Motor neuron (in vitro differentiated cells): Measurements from ENCODE around the gene RTEL1. TPM values are rescaled to one million over a fixed set of nuclear protein-coding genes. Genes with fewer than 3 reads are reported as not detected.
"Not testable (repeated sequence)": the region's sequence is repeated elsewhere in the genome, so short reads cannot be mapped to it uniquely, and the experiment has no call there.

Source experiments
- ATAC-seq, 8 experiments: fragments of 200-7000 bp; cut with Tn5 transposase; replicated peaks in 6 of 8; 2 replicates each; pipeline ENCODE4 v1.8.0; 2021; ENCODE audit warnings: mild to moderate bottlenecking in 8 of 8, moderate library complexity in 8 of 8
- H3K27ac ChIP-seq, 2 donors: fragments of 250-450 bp; sonication (Bioruptor Pico); 2 replicates each; pipeline ENCODE4 v1.9.0; 2021; ENCODE audit warnings: antibody characterized with exemption in 2 of 2, mild to moderate bottlenecking in 2 of 2, moderate library complexity in 1 of 2
- H3K4me1 ChIP-seq, 2 donors: fragments of 250-450 bp; sonication (Bioruptor Pico); replicated peaks in 1 of 2; 2 replicates each; pipeline ENCODE4 v1.6.1; 2021; ENCODE audit warnings: antibody characterized with exemption in 2 of 2, mild to moderate bottlenecking in 2 of 2, moderate library complexity in 1 of 2
- H3K4me3 ChIP-seq, 5 donors: fragments of 250-450 bp; sonication (Bioruptor Pico); 2 replicates each; pipeline ENCODE4 v1.9.0; 2021; ENCODE audit warnings: antibody characterized with exemption in 5 of 5, mild to moderate bottlenecking in 5 of 5, moderate library complexity in 4 of 5
- WGBS, 10 experiments: fragments of 450-650 bp; shearing (Covaris generic); methylation state at CpG; one replicate each; pipeline ENCODE4 v1.0.0; 2022; 5-methylcytosine and 5-hydroxymethylcytosine counted together
- in situ Hi-C, 9 experiments: fragments of 400-800 bp; cut with MboI; loops; one replicate each; pipeline ENCODE4 v1.15.0; 2021; ENCODE audit warnings: low sequenced_read_pairs in 9 of 9, low pct_unique_long_range_greater_than_20kb in 2 of 9; ENCODE audit not compliant: unreplicated experiment in 9 of 9
- total RNA-seq, 8 experiments: library from RNA; unstranded; fragments of 300-600 nt; gene quantifications; 2 replicates each; pipeline versions ENCODE4 v1.2.3 to v1.2.4, GENCODE V29; 2022

The RTEL1 gene
- total RNA-seq, 8 experiments from 2014 or later = 5.9 to 30.7 (median 11.0) TPM

DNA sequence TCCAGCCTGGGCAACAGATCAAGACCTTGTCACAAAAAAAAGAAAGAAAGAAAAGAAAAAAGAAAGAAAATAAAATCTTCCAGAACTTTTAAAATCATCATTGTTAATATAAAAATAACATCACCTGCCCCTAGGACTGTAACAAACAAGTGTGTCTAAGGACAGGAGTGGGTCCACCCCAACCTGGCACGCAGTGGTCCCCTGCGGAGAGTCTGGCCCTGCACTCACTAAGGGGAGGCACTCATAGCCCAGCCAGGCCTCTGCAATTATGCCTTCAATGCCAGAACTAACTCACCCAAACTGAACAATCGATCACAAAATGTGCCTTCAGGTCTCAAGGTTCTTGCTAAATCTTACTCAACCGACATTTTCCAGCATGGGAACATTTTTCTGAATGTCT is 36.0 kb upstream of the RTEL1 start:
- Histone ChIP-seq H3K27ac (no peak overlapping the region), H3K4me1 (peaks cover 3 to 6% of the 10 kb centered on the region in 2 donors), H3K4me3 (no peak overlapping the region)
- no peak for ATAC-seq
- in situ Hi-C loops = no loop called here
- 88 to 100% (median 100%) methylated on average over 1 to 4 of the region's 4 CpGs; no CpG with 5 or more reads in 3 of the 10 experiments for WGBS, 10 experiments

DNA sequence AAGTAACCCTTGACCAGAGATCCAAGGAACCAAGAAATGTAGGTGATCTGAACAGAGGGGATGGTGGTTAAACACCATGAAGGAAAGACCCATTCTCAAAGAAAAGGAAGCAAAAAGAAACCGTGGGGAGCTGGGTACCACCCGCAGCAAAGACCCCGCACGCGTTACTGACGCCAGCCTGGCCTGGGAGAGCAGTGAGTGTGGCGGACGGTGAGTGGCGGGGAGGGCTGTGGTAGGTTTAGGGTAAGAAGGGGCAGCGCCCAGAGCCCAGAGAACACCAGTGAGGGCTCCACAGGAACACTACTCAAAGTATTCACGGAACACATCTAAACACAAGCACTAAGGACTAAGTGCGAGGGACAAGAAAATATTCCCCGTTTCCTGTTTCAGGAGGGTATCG is 35.4 kb upstream of the RTEL1 start:
- 89 to 100% (median 97%) methylated on average over 1 to 14 of the region's 14 CpGs; no CpG with 5 or more reads in 1 of the 10 experiments for WGBS, 10 experiments
- no peak overlapping the region for H3K4me3 ChIP-seq
- no peak for ATAC-seq
- no peak overlapping the region for H3K27ac ChIP-seq
- H3K4me1 ChIP-seq = peaks cover 3 to 6% of the 10 kb centered on the region in 2 donors
- in situ Hi-C loops = no loop called here

DNA sequence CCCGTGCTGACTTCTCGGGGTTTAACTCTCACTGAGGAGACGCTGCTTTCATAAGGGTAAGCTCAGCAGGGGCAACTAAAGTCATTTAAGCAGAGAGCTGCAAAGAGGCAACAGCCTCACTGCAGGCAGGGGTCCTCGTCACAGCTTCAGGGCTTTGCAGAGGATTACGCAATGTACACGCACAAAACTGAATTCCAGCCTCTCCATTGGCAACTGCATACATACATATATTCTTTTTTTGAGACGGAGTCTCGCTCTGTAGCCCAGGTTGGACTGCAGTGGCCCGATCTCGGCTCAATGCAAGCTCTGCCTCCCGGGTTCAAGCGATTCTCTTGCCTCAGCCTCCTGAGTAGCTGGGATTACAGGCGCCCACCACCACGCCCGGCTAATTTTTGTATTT is 33.6 kb upstream of the RTEL1 start:
- ATAC-seq = peak in 1 of 8 experiments; percentile 26
- 55 to 99% (median 87%) methylated on average over 2 to 10 of the region's 15 CpGs; no CpG with 5 or more reads in 2 of the 10 experiments for WGBS, 10 experiments
- in situ Hi-C loops = no loop called here
- Histone ChIP-seq H3K27ac (no peak overlapping the region), H3K4me1 (peaks cover 10 to 20% of the 10 kb centered on the region in 2 donors), H3K4me3 (no peak overlapping the region)

DNA sequence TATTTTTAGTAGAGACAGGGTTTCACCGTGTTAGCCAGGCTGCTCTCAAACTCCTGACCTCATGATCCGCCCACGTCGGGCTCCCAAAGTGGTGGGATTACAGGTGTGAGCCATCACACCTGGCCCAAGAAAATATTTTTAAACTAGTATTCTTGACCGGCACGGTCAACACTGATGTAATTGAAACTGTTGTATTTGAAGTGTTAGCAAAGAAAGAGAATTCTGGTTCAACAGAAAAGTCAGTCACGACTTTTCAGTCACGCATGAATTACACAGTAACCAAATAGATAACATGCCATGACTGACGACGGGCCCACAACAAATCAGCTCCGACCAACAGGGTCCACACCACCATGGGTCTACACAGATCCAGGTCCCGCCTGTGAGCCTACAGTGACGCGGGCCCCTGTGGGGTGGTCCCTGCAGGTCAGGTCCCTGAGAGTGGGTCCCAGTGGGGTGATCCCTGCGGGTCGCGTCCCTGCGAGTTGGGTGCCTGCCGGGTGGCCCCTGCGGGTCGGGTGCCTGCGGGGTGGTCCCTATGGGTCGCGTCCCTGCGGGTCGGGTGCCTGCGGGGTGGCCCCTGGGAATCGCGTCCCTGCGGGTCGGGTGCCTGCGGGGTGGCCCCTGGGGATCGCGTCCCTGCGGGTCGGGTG is 32.2 kb upstream of the RTEL1 start:
- WGBS, 10 experiments = 35 to 91% (median 86%) methylated on average over 2 to 6 of the region's 36 CpGs; no CpG with 5 or more reads in 5 of the 10 experiments
- no peak for ATAC-seq
- H3K4me3 ChIP-seq = peak overlapping the region; percentile 81 to 95 (median 89)
- H3K27ac ChIP-seq = peak overlapping the region; percentile 99
- in situ Hi-C loops = loop anchor here in 1 of 9 experiments (25.0 kb wide), 1 partner anchor 189 kb away; no protein-coding TSS in a partner anchor
- peaks cover 10 to 22% of the 10 kb centered on the region in 2 donors for H3K4me1 ChIP-seq

DNA sequence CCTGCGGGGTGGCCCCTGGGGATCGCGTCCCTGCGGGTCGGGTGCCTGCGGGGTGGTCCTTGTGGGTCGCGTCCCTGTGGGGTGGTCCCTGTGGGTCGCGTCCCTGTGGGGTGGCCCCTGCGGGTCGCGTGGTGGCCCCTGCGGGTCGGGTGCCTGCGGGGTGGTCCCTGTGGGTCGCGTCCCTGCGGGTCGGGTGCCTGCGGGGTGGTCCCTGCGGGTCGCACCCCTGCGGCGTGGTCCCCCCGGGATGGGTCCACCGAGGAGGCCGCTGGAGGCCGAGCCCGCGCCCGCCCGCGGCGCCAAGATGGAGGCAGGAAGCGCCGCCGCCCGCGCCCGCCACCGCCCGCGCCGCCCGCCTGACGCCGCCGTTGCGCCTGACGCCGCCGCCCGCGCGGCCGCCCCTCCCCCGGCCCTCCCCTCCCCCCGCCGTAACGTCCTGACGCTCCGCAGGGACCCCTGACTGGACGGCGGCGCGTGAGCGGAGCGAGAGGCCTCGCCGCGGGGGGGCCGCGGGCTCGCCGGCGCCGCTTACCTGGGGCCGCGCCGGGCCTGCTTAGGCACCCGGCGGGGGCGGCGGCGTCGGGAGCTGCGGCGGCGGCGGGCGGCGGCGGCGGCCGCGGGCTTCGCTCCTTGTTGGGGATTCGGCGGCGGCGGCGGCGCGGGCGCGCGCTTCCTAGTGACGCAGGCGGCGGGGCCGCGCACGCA is 31.5 kb upstream of the RTEL1 start, which contains the start of gene GMEB2:
Gene GMEB2 (minus strand): TSS at position 678 of the 705 bp plus-strand sequence. CDS start 7,704 bp downstream, outside the sequence.
- Histone ChIP-seq H3K4me1 (peaks cover 10 to 22% of the 10 kb centered on the region in 2 donors), H3K27ac (peak within 1 kb of the TSS; percentile 99), H3K4me3 (peak within 1 kb of the TSS; percentile 81 to 95 (median 89))
- WGBS, 10 experiments = no CpG with 5 or more reads among the region's 114 CpGs
- ATAC-seq = peak; percentile 37 to 79 (median 72)
- in situ Hi-C loops = loop anchor here in 1 of 9 experiments (25.0 kb wide), 1 partner anchor 189 kb away; no protein-coding TSS in a partner anchor

DNA sequence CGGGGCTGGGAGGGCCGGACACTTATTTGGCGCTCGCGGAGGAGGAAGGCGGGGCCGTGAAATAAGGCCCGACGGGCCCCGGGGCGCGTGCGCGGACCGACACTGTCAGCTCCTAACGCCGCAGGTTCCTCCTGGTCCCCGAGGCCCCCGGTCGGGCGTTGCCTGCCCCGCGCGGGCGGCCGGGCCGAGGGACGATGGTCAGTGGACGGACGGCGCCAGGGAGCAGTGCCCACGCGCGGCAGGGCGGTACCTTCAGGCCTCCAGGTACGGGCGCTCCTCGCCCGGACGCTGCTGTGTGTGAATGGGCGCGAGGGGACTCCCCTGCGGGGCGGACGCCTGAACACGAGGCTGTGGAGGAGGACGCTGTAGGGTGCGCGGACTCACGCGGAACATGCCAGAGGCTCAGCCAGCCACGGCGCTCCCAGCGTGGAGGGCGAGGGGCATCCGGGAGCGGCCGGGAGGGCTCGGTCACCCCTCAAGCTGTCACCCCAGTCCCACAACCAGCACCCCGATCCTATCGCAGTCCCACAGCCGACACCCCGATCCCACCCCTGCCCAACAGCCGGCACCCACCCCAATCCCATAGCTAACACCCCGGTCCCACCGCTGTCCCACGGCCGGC is 30.9 kb upstream of the RTEL1 start:
- peak overlapping the region; percentile 99 for H3K27ac ChIP-seq
- 0% methylated on average over 2 of the region's 68 CpGs; no CpG with 5 or more reads in 9 of the 10 experiments for WGBS, 10 experiments
- in situ Hi-C loops = loop anchor here in 1 of 9 experiments (25.0 kb wide), 1 partner anchor 190 kb away; no protein-coding TSS in a partner anchor
- H3K4me1 ChIP-seq = peaks cover 10 to 22% of the 10 kb centered on the region in 2 donors
- H3K4me3 ChIP-seq = peak overlapping the region; percentile 81 to 95 (median 89)
- ATAC-seq = peak; percentile 64 to 90 (median 87)

DNA sequence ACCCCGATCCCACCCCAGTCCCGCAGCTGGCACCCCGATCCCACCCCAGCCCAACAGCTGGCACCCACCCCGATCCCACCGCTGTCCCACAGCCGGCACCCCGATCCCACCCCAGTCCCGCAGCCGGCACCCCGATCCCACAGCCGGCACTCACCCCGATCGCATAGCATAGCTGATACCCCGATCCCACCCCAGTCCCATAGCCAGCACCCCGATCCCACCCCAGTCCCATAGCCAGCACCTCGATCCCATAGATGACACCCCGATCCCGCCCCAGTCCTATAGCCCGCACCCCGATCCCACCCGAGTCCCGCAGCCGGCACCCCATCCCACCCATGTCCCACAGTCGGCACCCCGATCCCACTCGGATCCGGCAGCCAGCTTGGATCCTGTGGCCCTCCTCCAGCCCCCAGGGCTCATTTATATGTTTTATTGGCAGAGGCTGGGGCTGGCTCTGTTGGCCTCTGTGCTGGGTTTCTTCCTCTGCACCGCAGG is 30.3 kb upstream of the RTEL1 start:
- peak overlapping the region; percentile 81 to 95 (median 89) for H3K4me3 ChIP-seq
- H3K27ac ChIP-seq = peak overlapping the region; percentile 70 to 99
- in situ Hi-C loops = loop anchor here in 1 of 9 experiments (25.0 kb wide), 1 partner anchor 190 kb away; no protein-coding TSS in a partner anchor
- peaks cover 10 to 22% of the 10 kb centered on the region in 2 donors for H3K4me1 ChIP-seq
- no CpG with 5 or more reads among the region's 28 CpGs for WGBS, 10 experiments
- peak in 6 of 8 experiments; percentile 1 to 19 (median 4) for ATAC-seq

DNA sequence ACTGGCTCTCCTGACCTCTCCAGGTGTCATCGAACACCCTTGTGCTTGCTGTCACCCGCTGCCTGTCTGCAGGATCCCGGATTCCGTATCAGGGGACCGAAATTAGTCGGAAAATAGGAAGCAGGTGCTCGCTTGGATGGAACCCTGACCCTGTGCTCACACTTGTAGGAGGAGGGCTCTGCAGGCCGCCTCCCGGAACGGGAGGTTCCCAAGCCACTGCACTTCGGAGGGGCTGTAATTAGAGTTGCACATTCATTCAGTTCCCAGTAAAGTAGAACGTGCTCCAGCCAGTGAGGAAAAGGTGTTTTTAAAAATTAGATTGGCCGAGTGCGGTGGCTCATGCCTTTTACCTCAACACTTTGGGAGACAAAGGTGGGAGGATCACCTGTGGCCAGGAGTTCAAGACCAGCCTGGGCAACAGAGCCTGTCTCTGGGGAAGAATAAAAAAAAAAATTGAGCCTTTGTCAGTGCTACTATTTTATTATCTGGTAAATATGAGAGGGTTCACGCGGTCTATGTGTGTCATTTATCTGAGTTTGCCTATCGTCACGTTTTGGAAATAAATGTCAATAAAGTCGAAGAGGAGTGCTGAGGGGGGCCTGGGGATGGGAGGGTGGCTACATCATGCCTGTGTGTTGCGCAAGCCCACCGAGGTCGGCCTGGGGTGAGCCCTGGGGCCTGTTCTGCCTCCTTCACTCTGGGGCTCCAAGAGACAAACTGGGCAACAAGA is 29.7 kb upstream of the RTEL1 start:
- in situ Hi-C loops = loop anchor here in 1 of 9 experiments (25.0 kb wide), 1 partner anchor 191 kb away; no protein-coding TSS in a partner anchor
- peak; percentile 29 to 70 (median 42) for ATAC-seq
- Histone ChIP-seq H3K27ac (peak overlapping the region; percentile 5 to 70), H3K4me1 (peaks cover 10 to 22% of the 10 kb centered on the region in 2 donors), H3K4me3 (peak overlapping the region; percentile 81 to 95 (median 89))
- WGBS, 10 experiments = 3 to 67% (median 27%) methylated on average over 1 to 19 of the region's 22 CpGs; no CpG with 5 or more reads in 3 of the 10 experiments

DNA sequence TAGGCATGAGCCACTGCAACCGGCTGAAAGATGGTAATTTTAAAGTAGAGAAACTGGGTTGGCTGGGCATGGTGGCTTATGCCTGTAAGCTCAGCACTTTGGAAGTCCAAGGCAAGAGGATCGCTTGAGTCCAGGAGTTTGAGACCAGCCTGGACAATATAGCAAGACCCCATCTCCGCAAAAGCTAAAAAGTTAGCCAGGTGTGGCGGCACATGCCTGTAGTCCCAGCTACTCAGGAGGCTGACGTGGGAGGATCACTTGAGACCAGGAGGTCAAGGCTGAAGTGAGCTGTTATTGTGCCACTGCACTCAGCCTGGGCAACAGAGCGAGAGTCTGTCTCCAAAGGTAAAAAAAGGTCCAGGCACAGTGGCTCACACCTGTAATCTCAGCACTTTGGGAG is 27.2 kb upstream of the RTEL1 start:
- not testable (repeated sequence) for H3K4me3 ChIP-seq, ATAC-seq, H3K27ac ChIP-seq
- in situ Hi-C loops = loop anchor here in 1 of 9 experiments (25.0 kb wide), 1 partner anchor 194 kb away; no protein-coding TSS in a partner anchor
- H3K4me1 ChIP-seq = peaks cover 7 to 16% of the 10 kb centered on the region in 2 donors
- whole genome bisulfite sequencing, 10 experiments = 60 to 100% (median 91%) methylated on average over 1 to 4 of the region's 6 CpGs; no CpG with 5 or more reads in 4 of the 10 experiments

DNA sequence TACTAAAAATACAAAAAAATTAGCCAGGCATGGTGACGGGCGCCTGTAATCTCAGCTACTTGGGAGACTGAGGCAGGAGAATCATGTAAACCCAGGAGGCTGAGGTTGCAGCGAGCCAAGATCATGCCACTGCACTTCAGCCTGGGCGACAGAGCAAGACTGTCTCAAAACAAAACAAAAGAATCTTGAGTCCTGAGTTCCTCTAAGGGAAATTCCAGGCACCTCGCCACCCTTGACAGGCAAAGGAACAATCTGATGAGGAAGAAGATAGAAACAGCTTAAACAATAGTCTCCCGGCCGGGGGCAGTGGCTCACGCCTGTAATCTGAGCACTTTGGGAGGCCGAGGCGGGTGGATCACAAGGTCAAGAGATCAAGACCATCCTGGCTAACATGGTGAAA is 26.7 kb upstream of the RTEL1 start:
- in situ Hi-C loops = loop anchor here in 1 of 9 experiments (25.0 kb wide), 1 partner anchor 194 kb away; no protein-coding TSS in a partner anchor
- peaks cover 7 to 16% of the 10 kb centered on the region in 2 donors for H3K4me1 ChIP-seq
- not testable (repeated sequence) for ATAC-seq, H3K27ac ChIP-seq, H3K4me3 ChIP-seq
- 80 to 100% (median 96%) methylated on average over 1 to 10 of the region's 10 CpGs; no CpG with 5 or more reads in 4 of the 10 experiments for WGBS, 10 experiments

DNA sequence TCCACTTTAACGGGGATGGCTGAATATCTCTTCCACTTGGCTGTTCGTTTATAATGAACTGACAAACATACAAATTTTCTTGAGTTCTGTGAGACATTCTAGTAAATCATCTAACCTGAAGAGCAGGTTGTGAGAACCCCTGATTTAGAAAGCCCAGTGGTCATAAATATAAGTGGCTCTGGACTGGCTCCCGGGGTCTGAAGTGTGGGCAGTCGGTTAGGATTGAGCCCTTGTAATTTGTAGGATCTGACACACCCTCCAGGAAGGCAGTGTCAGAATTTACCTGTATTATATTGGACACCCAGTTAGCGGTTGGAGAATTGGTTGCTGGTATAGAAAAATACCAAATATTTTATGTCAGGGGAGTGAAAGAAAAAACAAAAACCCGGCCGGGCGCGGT is 24.4 kb upstream of the RTEL1 start:
- ATAC-seq = no peak
- in situ Hi-C loops = loop anchor here in 1 of 9 experiments (25.0 kb wide), 1 partner anchor 196 kb away; no protein-coding TSS in a partner anchor
- H3K27ac ChIP-seq = no peak overlapping the region
- H3K4me3 ChIP-seq = no peak overlapping the region
- peaks cover 3 to 12% of the 10 kb centered on the region in 2 donors for H3K4me1 ChIP-seq
- 43 to 86% (median 65%) methylated on average over 2 to 9 of the region's 9 CpGs; no CpG with 5 or more reads in 1 of the 10 experiments for WGBS, 10 experiments
